Hindlimb muscle (tissue), 1 donor: ENCODE measurements around the gene QSOX2. TPM values are rescaled to one million over a fixed set of nuclear protein-coding genes. Genes with fewer than 3 reads are reported as not detected.

Experiments
- DNase-seq: peaks from one replicate; pipeline ENCODE4 v3.0.0-alpha.2; 2013
- polyA plus RNA-seq: library from polyadenylated mRNA; unstranded; fragments of 120-200 nt; gene quantifications from one replicate; pipeline ENCODE4 v1.2.1, GENCODE V29; 2013; ENCODE audit not compliant: insufficient read length

Gene QSOX2
- 8.3 TPM for polyA plus RNA-seq

- peak; percentile 87 for DNase-seq
Measured at GRCh38 chr9:136245219-136246150, at the start of gene QSOX2. QSOX2 (minus strand) TSS chr9:136245812; CDS start chr9:136245803, 9 bp downstream.

GRCh38 chr9:136295055-136295454 is 49.4 kb upstream of the QSOX2 start:
- DNase-seq = no peak

- DNase-seq = no peak
Measured at GRCh38 chr9:136294437-136294836, 48.8 kb upstream of the QSOX2 start.

- no peak for DNase-seq
Measured at GRCh38 chr9:136293476-136294077, 48.0 kb upstream of the QSOX2 start.

GRCh38 chr9:136292591-136293448 is 47.2 kb upstream of the QSOX2 start:
- no peak for DNase-seq

GRCh38 chr9:136292026-136292538 is 46.5 kb upstream of the QSOX2 start:
- DNase-seq = no peak

GRCh38 chr9:136291306-136292025 is 45.9 kb upstream of the QSOX2 start:
- no peak for DNase-seq

- DNase-seq = no peak
Measured at GRCh38 chr9:136290508-136291000, 44.9 kb upstream of the QSOX2 start.

GRCh38 chr9:136289651-136290507 is 44.3 kb upstream of the QSOX2 start:
- DNase-seq = no peak

GRCh38 chr9:136287960-136288753 is 42.5 kb upstream of the QSOX2 start:
- no peak for DNase-seq

- no peak for DNase-seq
Measured at GRCh38 chr9:136286987-136287379, 41.4 kb upstream of the QSOX2 start.

- no peak for DNase-seq
Measured at GRCh38 chr9:136286359-136286986, 40.9 kb upstream of the QSOX2 start.

- DNase-seq = no peak
Measured at GRCh38 chr9:136285501-136286358, 40.1 kb upstream of the QSOX2 start.

GRCh38 chr9:136284951-136285350 is 39.3 kb upstream of the QSOX2 start:
- DNase-seq = no peak

- no peak for DNase-seq
Measured at GRCh38 chr9:136284311-136284710, 38.7 kb upstream of the QSOX2 start.

- peak; percentile 79 for DNase-seq
Measured at GRCh38 chr9:136283291-136284235, 38.0 kb upstream of the QSOX2 start.

GRCh38 chr9:136282272-136282861 is 36.8 kb upstream of the QSOX2 start:
- DNase-seq = no peak
